B cell (primary cell): ENCODE data around the gene ZNF45. TPM values are rescaled to one million over a fixed set of nuclear protein-coding genes. Genes with fewer than 3 reads are reported as not detected.

Source experiments
- ATAC-seq: fragments of 200-7000 bp; cut with Tn5 transposase; one replicate; pipeline ENCODE4 v1.10.0; 2021; ENCODE audit warnings: low read depth, mild to moderate bottlenecking, moderate number of reproducible peaks, moderate library complexity
- CTCF ChIA-PET: fragments of 350-600 bp; sonication (Branson Sonifier 250); formaldehyde crosslinking; loops from one replicate; lab custom pipeline; 2021; ENCODE audit warnings: antibody characterized with exemption, inconsistent platforms; lab: Charles Lee
- POLR2A ChIA-PET: fragments of 350-600 bp; sonication (Branson Sonifier 250); formaldehyde crosslinking; loops from one replicate; lab custom pipeline; 2021; ENCODE audit warnings: antibody characterized with exemption; lab: Charles Lee
- DNase-seq: peaks from one replicate; pipeline ENCODE4 v3.0.0; 2013
- H2AFZ ChIP-seq: 2 replicates; pipeline ENCODE4 v1.6.1; 2012; ENCODE audit warnings: mild to moderate bottlenecking, low read depth, low read length; ENCODE audit not compliant: insufficient read depth, poor library complexity, severe bottlenecking
- H3K27ac ChIP-seq, 2 donors: 1 replicate in 1 of 2; 2 replicates in 1 of 2; pipeline ENCODE4 v1.5.1; 2012 to 2013; ENCODE audit warnings: low read length in 2 of 2, mild to moderate bottlenecking in 2 of 2, moderate library complexity in 1 of 2
- H3K27me3 ChIP-seq, 4 experiments: fragments of 200-600 bp in 1 of 4; sonication (generic) in 1 of 4; replicated peaks in 1 of 4; 1 replicate in 2 of 4; 2 replicates in 2 of 4; pipeline versions ENCODE4 v1.6.1 to v1.7.0; 2013 to 2016; ENCODE audit warnings: low read length in 3 of 4, mild to moderate bottlenecking in 2 of 4, mixed read lengths in 1 of 4, moderate library complexity in 1 of 4; ENCODE audit not compliant: insufficient read depth in 4 of 4, control insufficient read depth in 3 of 4; ENCODE audit errors: control extremely low read depth in 1 of 4
- H3K36me3 ChIP-seq, 2 experiments: replicated peaks in 1 of 2; 1 replicate in 1 of 2; 2 replicates in 1 of 2; pipeline versions ENCODE4 v1.6.1 to v1.7.1; 2013; ENCODE audit warnings: low read length in 1 of 2; ENCODE audit not compliant: insufficient read depth in 2 of 2, control insufficient read depth in 1 of 2; ENCODE audit errors: control extremely low read depth in 1 of 2, extremely low read depth in 1 of 2
- H3K4me1 ChIP-seq, 2 donors: fragments of 200-600 bp in 1 of 2; sonication (generic) in 1 of 2; 1 replicate in 1 of 2; 2 replicates in 1 of 2; pipeline versions ENCODE4 v1.5.1 to v1.6.1; 2013 to 2017; ENCODE audit warnings: low read length in 2 of 2; ENCODE audit not compliant: control insufficient read depth in 2 of 2, insufficient read depth in 2 of 2
- H3K4me2 ChIP-seq: replicated peaks from 2 replicates; pipeline ENCODE3; 2012; ENCODE audit warnings: mild to moderate bottlenecking, low read depth, low read length; ENCODE audit not compliant: poor library complexity, severe bottlenecking
- H3K4me3 ChIP-seq, 5 experiments: fragments of 200-600 bp in 1 of 5; sonication (generic) in 1 of 5; 1 replicate in 3 of 5; 2 replicates in 2 of 5; pipeline versions ENCODE4 v1.5.1 to v1.7.0; 2011 to 2016; ENCODE audit warnings: low read length in 4 of 5, mild to moderate bottlenecking in 4 of 5, low read depth in 2 of 5, control low read depth in 1 of 5, moderate library complexity in 1 of 5; ENCODE audit not compliant: insufficient read depth in 1 of 5; ENCODE audit errors: control extremely low read depth in 1 of 5, extremely low read depth in 1 of 5
- H3K79me2 ChIP-seq: fragments of 200-600 bp; sonication (generic); one replicate; pipeline ENCODE4 v1.6.0; 2016; ENCODE audit warnings: low read length; ENCODE audit not compliant: control insufficient read depth, insufficient read depth
- H3K9ac ChIP-seq: fragments of 200-600 bp; sonication (generic); 2 replicates; pipeline ENCODE4 v1.6.1; 2017; ENCODE audit warnings: mild to moderate bottlenecking, low read length, moderate library complexity
- H3K9me3 ChIP-seq, 3 donors: one replicate each; pipeline versions ENCODE4 v1.6.1 to v1.7.1; 2013; ENCODE audit warnings: low read length in 2 of 3; ENCODE audit not compliant: control insufficient read depth in 2 of 3, insufficient read depth in 1 of 3; ENCODE audit errors: control extremely low read depth in 1 of 3
- H4K20me1 ChIP-seq: 2 replicates; pipeline ENCODE4 v1.6.0; 2012; ENCODE audit warnings: mild to moderate bottlenecking, low read length; ENCODE audit not compliant: insufficient read depth, control insufficient read depth, poor library complexity, severe bottlenecking
- H3K27ac Mint-ChIP-seq: one replicate; pipeline ENCODE4 v1.8.0; 2021; ENCODE audit warnings: mixed read lengths
- H3K27me3 Mint-ChIP-seq: one replicate; pipeline ENCODE4 v1.8.0; 2021; ENCODE audit warnings: mixed read lengths
- H3K4me1 Mint-ChIP-seq: one replicate; pipeline ENCODE4 v1.8.0; 2021; ENCODE audit warnings: mixed read lengths
- H3K4me3 Mint-ChIP-seq: one replicate; pipeline ENCODE4 v1.8.0; 2021; ENCODE audit warnings: mixed read lengths
- H3K9me3 Mint-ChIP-seq: one replicate; pipeline ENCODE4 v1.8.0; 2022; ENCODE audit warnings: mixed read lengths; ENCODE audit not compliant: insufficient read depth
- EZH2 ChIP-seq: IDR thresholded peaks from 2 replicates; pipeline ENCODE4 v1.6.1; 2012; ENCODE audit warnings: borderline replicate concordance, low read depth, mild to moderate bottlenecking, moderate library complexity, low read length; ENCODE audit not compliant: insufficient read depth, poor library complexity, severe bottlenecking
- WGBS: methylation state at CpG from one replicate; pipeline ENCODE4 v1.1.5; 2013; ENCODE audit warnings: missing lambda C conversion rate; ENCODE audit not compliant: insufficient coverage; 5-methylcytosine and 5-hydroxymethylcytosine counted together
- intact Hi-C: fragments of 100-400 bp; cut with micrococcal nuclease; formaldehyde crosslinking; loops from one replicate; pipeline ENCODE4 v1.10.0; 2022
- polyA minus RNA-seq: library from RNA; depleted of rRNA, polyadenylated mRNA; stranded (reverse); fragments of >200 nt; gene quantifications from 2 replicates; pipeline ENCODE4 v1.2.3, GENCODE V29; 2012
- polyA plus RNA-seq: library from polyadenylated mRNA; depleted of rRNA; stranded (reverse); fragments of >200 nt; gene quantifications from 2 replicates; pipeline ENCODE4 v1.2.3, GENCODE V29; 2012
- total RNA-seq, 2 donors: library from RNA; stranded (reverse); fragments of 120-200 nt in 1 of 2; gene quantifications; 1 replicate in 1 of 2; 2 replicates in 1 of 2; pipeline versions ENCODE4 v1.2.3 to v1.2.4, GENCODE V29; 2013 to 2022
- TF ChIP-seq, protein P1 (sequence below): fragments of 200-600 bp; IDR thresholded peaks from one replicate; pipeline ENCODE4 v1.8.0; 2022; ENCODE audit warnings: antibody characterized with exemption, mild to moderate bottlenecking

Gene ZNF45
- total RNA-seq (30.1 and 31.7 TPM in 2 replicates), polyA plus RNA-seq (10.6 and 11.1 TPM in 2 replicates), polyA minus RNA-seq (12.8 and 13.1 TPM in 2 replicates)
- total RNA-seq (2013) = 23.6 TPM

DNA sequence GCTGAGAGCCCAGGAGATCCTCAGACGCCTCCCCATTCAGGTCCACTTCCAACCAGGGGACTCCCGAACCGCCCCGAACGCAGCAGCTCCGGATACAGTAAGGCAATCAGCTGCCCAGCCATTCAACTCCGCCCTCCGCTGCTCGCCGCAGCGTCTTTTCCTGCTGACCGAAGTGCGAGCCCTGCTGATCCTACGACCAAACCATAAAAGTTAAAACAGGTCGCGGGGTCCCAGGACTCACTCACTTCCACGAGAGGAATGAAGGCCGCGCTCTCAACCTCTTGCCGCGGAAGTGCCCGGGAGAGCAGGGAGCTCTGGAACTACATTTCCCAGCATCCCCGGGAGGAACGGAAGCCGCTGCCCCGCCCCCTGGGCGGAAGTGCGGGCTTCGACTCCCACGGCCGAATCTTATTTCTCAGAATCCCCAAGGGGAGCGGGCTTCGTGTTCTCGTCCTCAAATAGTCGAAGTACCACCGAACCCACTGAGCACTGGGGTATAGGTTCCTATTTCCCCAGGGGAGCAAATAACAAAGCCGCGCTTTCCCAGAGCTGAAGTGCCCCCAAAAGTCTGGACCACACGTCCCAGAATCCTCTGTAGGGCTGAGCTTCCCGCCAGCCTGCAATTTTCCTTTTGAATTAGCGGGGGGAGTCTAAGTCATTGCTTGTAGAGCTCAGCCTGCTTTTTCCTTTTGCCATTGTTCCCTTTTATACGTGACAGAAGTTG, at the start of gene ZNF45:
ZNF45 (minus strand) TSS at position 298 of the 724 bp plus-strand sequence. CDS start 13,097 bp downstream, outside the sequence.
- Histone ChIP-seq H3K36me3 (peaks cover 2 to 18% of the 10 kb centered on the region in 2 experiments), H2AFZ (peak within 1 kb of the TSS; percentile 94), H3K79me2 (peaks cover 12% of the 10 kb centered on the region), H3K27ac (peak within 1 kb of the TSS; percentile 55 to 72), H3K27me3 (no peaks in the 10 kb centered on the region), H3K4me3 (peak within 1 kb of the TSS; percentile 61 to 93 (median 81)), H3K9me3 (peaks cover 3 to 5% (median 3%) of the 10 kb centered on the region in 3 donors), H3K9ac (peak within 1 kb of the TSS; percentile 80), H3K4me1 (peaks cover 11 to 12% of the 10 kb centered on the region in 2 donors), H3K4me2 (peak within 1 kb of the TSS; percentile 91), H4K20me1 (no peaks in the 10 kb centered on the region)
- Mint-ChIP-seq H3K4me3 (peak within 1 kb of the TSS; percentile 97), H3K4me1 (peaks cover 26% of the 10 kb centered on the region), H3K9me3 (no peaks in the 10 kb centered on the region), H3K27me3 (no peaks in the 10 kb centered on the region), H3K27ac (peak within 1 kb of the TSS; percentile 88)
- peak; percentile 91 for DNase-seq
- POLR2A ChIA-PET = interaction anchor here (0.9 to 1.4 kb wide), 4 partner anchors 16 to 277 kb away, joined by 3 to 5 read pairs (median 3); partner anchors contain the start of genes ZNF221 and ZNF227
- under 1% methylated on average over 39 of the region's 42 CpGs for WGBS
- CTCF ChIA-PET = interaction anchor here (0.8 to 1.5 kb wide), 2 partner anchors 105 to 160 kb away, joined by 4 to 7 read pairs; partner anchors contain the start of gene ZNF224
- TF ChIP-seq, protein P1, sequence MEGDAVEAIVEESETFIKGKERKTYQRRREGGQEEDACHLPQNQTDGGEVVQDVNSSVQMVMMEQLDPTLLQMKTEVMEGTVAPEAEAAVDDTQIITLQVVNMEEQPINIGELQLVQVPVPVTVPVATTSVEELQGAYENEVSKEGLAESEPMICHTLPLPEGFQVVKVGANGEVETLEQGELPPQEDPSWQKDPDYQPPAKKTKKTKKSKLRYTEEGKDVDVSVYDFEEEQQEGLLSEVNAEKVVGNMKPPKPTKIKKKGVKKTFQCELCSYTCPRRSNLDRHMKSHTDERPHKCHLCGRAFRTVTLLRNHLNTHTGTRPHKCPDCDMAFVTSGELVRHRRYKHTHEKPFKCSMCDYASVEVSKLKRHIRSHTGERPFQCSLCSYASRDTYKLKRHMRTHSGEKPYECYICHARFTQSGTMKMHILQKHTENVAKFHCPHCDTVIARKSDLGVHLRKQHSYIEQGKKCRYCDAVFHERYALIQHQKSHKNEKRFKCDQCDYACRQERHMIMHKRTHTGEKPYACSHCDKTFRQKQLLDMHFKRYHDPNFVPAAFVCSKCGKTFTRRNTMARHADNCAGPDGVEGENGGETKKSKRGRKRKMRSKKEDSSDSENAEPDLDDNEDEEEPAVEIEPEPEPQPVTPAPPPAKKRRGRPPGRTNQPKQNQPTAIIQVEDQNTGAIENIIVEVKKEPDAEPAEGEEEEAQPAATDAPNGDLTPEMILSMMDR = no peak
- TF ChIP-seq EZH2 = no peak
- intact Hi-C loops = loop anchor here (1.0 to 10.0 kb wide), 12 partner anchors 16 to 272 kb away; partner anchors contain the start of genes SMG9, ZNF155, ZNF221 and ZNF222
- peak; percentile 96 for ATAC-seq

DNA sequence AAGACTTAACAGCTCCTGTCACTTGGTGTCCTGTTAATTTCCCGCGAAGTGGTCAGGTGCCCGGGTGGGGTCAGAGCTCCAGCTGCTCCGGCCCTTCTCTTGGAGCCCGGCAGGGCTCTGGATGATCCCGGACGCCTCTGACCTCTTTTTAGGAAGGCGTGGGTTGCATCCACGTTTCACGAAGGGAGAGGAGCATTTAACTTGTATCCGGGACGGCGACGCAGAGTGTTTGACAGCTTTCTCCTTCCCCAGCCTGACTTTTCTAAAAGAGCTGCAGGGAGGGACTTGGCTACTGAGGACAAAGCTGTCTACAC, 49.6 kb upstream of the ZNF45 start:
- no peak for DNase-seq
- 4% methylated on average over 14 of the region's 14 CpGs for WGBS
- Mint-ChIP-seq H3K4me3 (peak overlapping the region; percentile 95), H3K27ac (peak overlapping the region; percentile 61), H3K4me1 (peaks cover 12% of the 10 kb centered on the region), H3K9me3 (peaks cover under 1% of the 10 kb centered on the region), H3K27me3 (no peaks in the 10 kb centered on the region)
- peak overlapping the region in 1 of 2 donors; percentile 79 for H3K27ac ChIP-seq
- H3K27me3 ChIP-seq = no peaks in the 10 kb centered on the region
- peak overlapping the region; percentile 81 for H3K4me2 ChIP-seq
- ChIA-PET CTCF (no interaction called here), POLR2A (no interaction called here)
- peaks cover 27% of the 10 kb centered on the region for H3K79me2 ChIP-seq
- no peak for ATAC-seq
- peaks cover 3 to 14% of the 10 kb centered on the region in 2 donors for H3K4me1 ChIP-seq
- no peak for TF ChIP-seq EZH2
- TF ChIP-seq, protein P1 = no peak
- peak overlapping the region; percentile 79 to 93 (median 85) for H3K4me3 ChIP-seq
- peaks cover 0 to 7% (median 0%) of the 10 kb centered on the region in 3 donors for H3K9me3 ChIP-seq
- H3K9ac ChIP-seq = peak overlapping the region; percentile 94
- no peaks in the 10 kb centered on the region for H4K20me1 ChIP-seq
- H3K36me3 ChIP-seq = peaks cover 0 to 11% of the 10 kb centered on the region in 2 experiments
- peak overlapping the region; percentile 100 for H2AFZ ChIP-seq
- intact Hi-C loops = loop anchor here (1.0 kb wide), 2 partner anchors 33 to 49 kb away; partner anchors contain the start of genes ZNF221 and ZNF45
